HepG2 (cell line): ENCODE results near the gene CDKN3. TPM values are rescaled to one million over a fixed set of nuclear protein-coding genes. Genes with fewer than 3 reads are reported as not detected.

Source experiments
- AHR ChIP-seq: IDR thresholded peaks from 2 replicates; pipeline ENCODE4 v1.6.1; 2018; ENCODE audit warnings: missing genetic modification reagents, missing compliant biosample characterization
- CHD2 ChIP-seq: IDR thresholded peaks from 2 replicates; pipeline ENCODE4 v1.6.1; 2011; ENCODE audit warnings: low read depth, low read length, improper control_type of control experiment
- ERF ChIP-seq: IDR thresholded peaks from 2 replicates; pipeline ENCODE4 v1.6.1; 2018; ENCODE audit warnings: missing biosample characterization, missing genetic modification reagents
- ETV5 ChIP-seq: IDR thresholded peaks from 2 replicates; pipeline ENCODE4 v1.6.1; 2018; ENCODE audit warnings: missing biosample characterization, missing genetic modification reagents, inconsistent platforms, borderline replicate concordance
- GATA4 ChIP-seq: sonication (generic); IDR thresholded peaks from 2 replicates; pipeline ENCODE4 v1.6.1; 2016; ENCODE audit warnings: antibody characterized with exemption, low read depth, borderline replicate concordance
- HHEX ChIP-seq: IDR thresholded peaks from 2 replicates; pipeline ENCODE4 v1.6.1; 2016; ENCODE audit warnings: control low read depth
- HOXA3 ChIP-seq: sonication (generic); formaldehyde crosslinking; IDR thresholded peaks from 2 replicates; pipeline ENCODE4 v1.5.0; 2020; ENCODE audit warnings: missing genetic modification reagents
- MAX ChIP-seq: IDR thresholded peaks from 2 replicates; pipeline ENCODE4 v1.6.1; 2012; ENCODE audit warnings: inconsistent platforms
- NFYC ChIP-seq: IDR thresholded peaks from 2 replicates; pipeline ENCODE4 v1.6.1; 2016; ENCODE audit warnings: missing genetic modification reagents, missing compliant biosample characterization
- NKX3-1 ChIP-seq: sonication (generic); formaldehyde crosslinking; IDR thresholded peaks from 2 replicates; pipeline ENCODE4 v1.5.0; 2020; ENCODE audit warnings: missing genetic modification reagents
- NR3C1 ChIP-seq: sonication (generic); formaldehyde crosslinking; IDR thresholded peaks from 2 replicates; pipeline ENCODE4 v1.4.0; 2020; ENCODE audit warnings: missing genetic modification reagents
- SATB2 ChIP-seq: sonication (generic); formaldehyde crosslinking; IDR thresholded peaks from 2 replicates; pipeline ENCODE4 v1.5.0; 2020; ENCODE audit warnings: missing genetic modification reagents
- SMAD1 ChIP-seq: sonication (generic); formaldehyde crosslinking; IDR thresholded peaks from 2 replicates; pipeline ENCODE4 v1.4.0; 2020; ENCODE audit warnings: missing genetic modification reagents, low read depth, mild to moderate bottlenecking, borderline replicate concordance
- SMARCE1 ChIP-seq: fragments of 450-650 bp; IDR thresholded peaks from 2 replicates; pipeline ENCODE4 v1.6.1; 2017; ENCODE audit warnings: borderline replicate concordance
- SSRP1 ChIP-seq: IDR thresholded peaks from 2 replicates; pipeline ENCODE4 v1.6.1; 2016; ENCODE audit warnings: control low read depth
- TERF1 ChIP-seq: sonication (generic); formaldehyde crosslinking; IDR thresholded peaks from 2 replicates; pipeline ENCODE4 v1.8.0; 2022; ENCODE audit warnings: mild to moderate bottlenecking, missing genetic modification reagents, moderate library complexity
- U2AF2 ChIP-seq: fragments of 200-400 bp; formaldehyde crosslinking; IDR thresholded peaks from 2 replicates; pipeline ENCODE4 v1.6.1; 2017; ENCODE audit warnings: low read depth, mild to moderate bottlenecking, low read length
- YY1 ChIP-seq: IDR thresholded peaks from 2 replicates; pipeline ENCODE4 v1.6.1; 2011; ENCODE audit warnings: low read length, low read depth, moderate library complexity, mild to moderate bottlenecking; ENCODE audit not compliant: insufficient read depth, insufficient replicate concordance
- ZFAT ChIP-seq: sonication (generic); formaldehyde crosslinking; conservative IDR thresholded peaks from 2 replicates; pipeline ENCODE4 v1.8.1; 2023; ENCODE audit warnings: missing genetic modification reagents, inconsistent platforms
- ZMYM2 ChIP-seq: sonication (generic); formaldehyde crosslinking; IDR thresholded peaks from 2 replicates; pipeline ENCODE4 v1.8.0; 2022; ENCODE audit warnings: mild to moderate bottlenecking, missing genetic modification reagents
- ZNF292 ChIP-seq: sonication (generic); formaldehyde crosslinking; IDR thresholded peaks from 2 replicates; pipeline ENCODE4 v1.8.1; 2022; ENCODE audit warnings: mild to moderate bottlenecking, low read depth, missing genetic modification reagents, borderline replicate concordance
- ZNF350 ChIP-seq: sonication (generic); formaldehyde crosslinking; IDR thresholded peaks from 2 replicates; pipeline ENCODE4 v1.4.0; 2020; ENCODE audit warnings: mild to moderate bottlenecking, low read depth, missing genetic modification reagents, borderline replicate concordance
- ZNF567 ChIP-seq: sonication (generic); formaldehyde crosslinking; IDR thresholded peaks from 2 replicates; pipeline ENCODE4 v1.8.1; 2023; ENCODE audit warnings: mild to moderate bottlenecking, missing genetic modification reagents, borderline replicate concordance
- ZNF598 ChIP-seq: sonication (generic); formaldehyde crosslinking; IDR thresholded peaks from 2 replicates; pipeline ENCODE4 v1.5.1; 2020; ENCODE audit warnings: mild to moderate bottlenecking, missing genetic modification reagents, borderline replicate concordance
- ZNF691 ChIP-seq: sonication (generic); formaldehyde crosslinking; IDR thresholded peaks from 2 replicates; pipeline ENCODE4 v1.4.0; 2020; ENCODE audit warnings: missing genetic modification reagents, low read depth, mild to moderate bottlenecking, borderline replicate concordance
- ZSCAN12 ChIP-seq: sonication (generic); formaldehyde crosslinking; IDR thresholded peaks from 2 replicates; pipeline ENCODE4 v1.9.0; 2021; ENCODE audit warnings: mild to moderate bottlenecking, missing genetic modification reagents
- polyA plus RNA-seq, 8 experiments: library from polyadenylated mRNA; depleted of rRNA in 3 of 8; stranded (reverse) in 7 of 8; unstranded in 1 of 8; fragments of >200 nt; fragmentation: Illumina TruSeq in 4 of 8; extraction: Trizol in 4 of 8; gene quantifications; 2 replicates each; pipeline versions ENCODE4 v1.2.1 to v1.2.3, GENCODE V29; 2011 to 2016; ENCODE audit warnings: low read depth in 4 of 8, missing spikeins in 1 of 8, mixed read lengths in 1 of 8; ENCODE audit not compliant: insufficient read depth in 1 of 8
- total RNA-seq, 5 experiments: library from RNA; depleted of rRNA; stranded (reverse); fragments of >200 nt; fragmentation: Illumina TruSeq; extraction: Trizol; gene quantifications; 2 replicates each; pipeline ENCODE4 v1.2.3, GENCODE V29; 2016; ENCODE audit warnings: low read depth in 1 of 5
- TF ChIP-seq, protein P1 (sequence below): sonication (generic); formaldehyde crosslinking; IDR thresholded peaks from 2 replicates; pipeline ENCODE4 v1.4.0; 2020; ENCODE audit warnings: mild to moderate bottlenecking, missing genetic modification reagents
- TF ChIP-seq, protein P2 (sequence below): sonication (generic); formaldehyde crosslinking; IDR thresholded peaks from 2 replicates; pipeline ENCODE4 v1.4.0; 2020; ENCODE audit warnings: missing genetic modification reagents, mild to moderate bottlenecking, borderline replicate concordance

The CDKN3 gene
- total and polyA plus RNA-seq, 2 of the 13 experiments (the other 11 are each of a cell fraction or from before 2014, with no cell fraction given): 63.0 to 88.9 TPM

GRCh38 chr14:54451121-54451601, 54.4 kb downstream of the CDKN3 start (continued):
- TF ChIP-seq MAX: no peak
- no peak for TF ChIP-seq SMAD1 (CRISPR knock-in tag)
- no peak for TF ChIP-seq NKX3-1
- TF ChIP-seq NR3C1 (CRISPR knock-in tag): no peak
- no peak for TF ChIP-seq YY1
- TF ChIP-seq, protein P1, sequence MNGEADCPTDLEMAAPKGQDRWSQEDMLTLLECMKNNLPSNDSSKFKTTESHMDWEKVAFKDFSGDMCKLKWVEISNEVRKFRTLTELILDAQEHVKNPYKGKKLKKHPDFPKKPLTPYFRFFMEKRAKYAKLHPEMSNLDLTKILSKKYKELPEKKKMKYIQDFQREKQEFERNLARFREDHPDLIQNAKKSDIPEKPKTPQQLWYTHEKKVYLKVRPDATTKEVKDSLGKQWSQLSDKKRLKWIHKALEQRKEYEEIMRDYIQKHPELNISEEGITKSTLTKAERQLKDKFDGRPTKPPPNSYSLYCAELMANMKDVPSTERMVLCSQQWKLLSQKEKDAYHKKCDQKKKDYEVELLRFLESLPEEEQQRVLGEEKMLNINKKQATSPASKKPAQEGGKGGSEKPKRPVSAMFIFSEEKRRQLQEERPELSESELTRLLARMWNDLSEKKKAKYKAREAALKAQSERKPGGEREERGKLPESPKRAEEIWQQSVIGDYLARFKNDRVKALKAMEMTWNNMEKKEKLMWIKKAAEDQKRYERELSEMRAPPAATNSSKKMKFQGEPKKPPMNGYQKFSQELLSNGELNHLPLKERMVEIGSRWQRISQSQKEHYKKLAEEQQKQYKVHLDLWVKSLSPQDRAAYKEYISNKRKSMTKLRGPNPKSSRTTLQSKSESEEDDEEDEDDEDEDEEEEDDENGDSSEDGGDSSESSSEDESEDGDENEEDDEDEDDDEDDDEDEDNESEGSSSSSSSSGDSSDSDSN (CRISPR knock-in tag): no peak
- TF ChIP-seq ZNF350 (CRISPR knock-in tag): no peak
- TF ChIP-seq GATA4: no peak
- TF ChIP-seq, protein P2, sequence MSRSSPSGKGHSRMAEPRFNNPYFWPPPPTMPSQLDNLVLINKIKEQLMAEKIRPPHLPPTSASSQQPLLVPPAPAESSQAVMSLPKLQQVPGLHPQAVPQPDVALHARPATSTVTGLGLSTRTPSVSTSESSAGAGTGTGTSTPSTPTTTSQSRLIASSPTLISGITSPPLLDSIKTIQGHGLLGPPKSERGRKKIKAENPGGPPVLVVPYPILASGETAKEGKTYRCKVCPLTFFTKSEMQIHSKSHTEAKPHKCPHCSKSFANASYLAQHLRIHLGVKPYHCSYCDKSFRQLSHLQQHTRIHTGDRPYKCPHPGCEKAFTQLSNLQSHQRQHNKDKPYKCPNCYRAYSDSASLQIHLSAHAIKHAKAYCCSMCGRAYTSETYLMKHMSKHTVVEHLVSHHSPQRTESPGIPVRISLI (CRISPR knock-in tag): peak; percentile 24; the same call in 1 of the 2 replicates
- TF ChIP-seq HHEX (CRISPR knock-in tag): no peak
- no peak for TF ChIP-seq AHR (CRISPR knock-in tag)
- TF ChIP-seq ZSCAN12: no peak
- TF ChIP-seq ERF: no peak
- TF ChIP-seq SATB2: no peak
- no peak for TF ChIP-seq ZFAT (CRISPR knock-in tag)
- 0 out of 2 replicates have a peak, but pooled peaks have one; percentile 7 for TF ChIP-seq ETV5 (CRISPR knock-in tag)
- peak; percentile 57; the same call in 1 of the 2 replicates for TF ChIP-seq ZNF292 (CRISPR knock-in tag)
- TF ChIP-seq ZMYM2 (CRISPR knock-in tag): no peak
- TF ChIP-seq U2AF2: no peak
- no peak for TF ChIP-seq SMARCE1
- peak; percentile 76 for TF ChIP-seq NFYC (CRISPR knock-in tag)
- TF ChIP-seq TERF1 (CRISPR knock-in tag): no peak
- TF ChIP-seq SSRP1: no peak
- TF ChIP-seq ZNF691 (CRISPR knock-in tag): peak; percentile 45; the same call in 1 of the 2 replicates
- no peak for TF ChIP-seq CHD2
- TF ChIP-seq ZNF567 (CRISPR knock-in tag): no peak
- no peak for TF ChIP-seq HOXA3
- no peak for TF ChIP-seq ZNF598 (CRISPR knock-in tag)
